HepG2 (cell line): ENCODE measurements around the gene TMEM11. TPM values are rescaled to one million over a fixed set of nuclear protein-coding genes. Genes with fewer than 3 reads are reported as not detected.

ENCODE experiments used
- CHD2 ChIP-seq: IDR thresholded peaks from 2 replicates; pipeline ENCODE4 v1.6.1; 2011; ENCODE audit warnings: low read depth, low read length, improper control_type of control experiment
- CTCF ChIP-seq: sonication (generic); formaldehyde crosslinking; IDR thresholded peaks from 2 replicates; pipeline ENCODE4 v1.5.0; 2020; ENCODE audit warnings: mild to moderate bottlenecking, missing genetic modification reagents, moderate library complexity
- HCFC1 ChIP-seq: fragments of 150-350 bp; IDR thresholded peaks from 2 replicates; pipeline ENCODE4 v1.6.1; 2014; ENCODE audit warnings: low read depth, low read length
- NFYC ChIP-seq: IDR thresholded peaks from 2 replicates; pipeline ENCODE4 v1.6.1; 2016; ENCODE audit warnings: missing genetic modification reagents, missing compliant biosample characterization
- PBX2 ChIP-seq: IDR thresholded peaks from 2 replicates; pipeline ENCODE4 v1.6.1; 2016; ENCODE audit warnings: control low read depth
- PCBP1 ChIP-seq: fragments of 200-400 bp; formaldehyde crosslinking; IDR thresholded peaks from 2 replicates; pipeline ENCODE4 v1.6.1; 2017; ENCODE audit warnings: mild to moderate bottlenecking, low read depth, low read length, borderline replicate concordance
- SMARCE1 ChIP-seq: fragments of 450-650 bp; IDR thresholded peaks from 2 replicates; pipeline ENCODE4 v1.6.1; 2017; ENCODE audit warnings: borderline replicate concordance
- SUZ12 ChIP-seq: fragments of 150-350 bp; IDR thresholded peaks from 2 replicates; pipeline ENCODE4 v1.6.1; 2014; ENCODE audit warnings: low read depth, low read length
- THAP11 ChIP-seq: IDR thresholded peaks from 2 replicates; pipeline ENCODE4 v1.6.1; 2016; ENCODE audit warnings: missing biosample characterization, missing genetic modification reagents
- ZNF143 ChIP-seq: sonication (generic); formaldehyde crosslinking; IDR thresholded peaks from 2 replicates; pipeline ENCODE4 v1.4.0; 2020; ENCODE audit warnings: missing genetic modification reagents
- ZNF737 ChIP-seq: sonication (generic); formaldehyde crosslinking; IDR thresholded peaks from 2 replicates; pipeline ENCODE4 v1.5.0; 2020; ENCODE audit warnings: missing genetic modification reagents, mild to moderate bottlenecking, borderline replicate concordance
- ZNF770 ChIP-seq: sonication (generic); formaldehyde crosslinking; IDR thresholded peaks from 2 replicates; pipeline ENCODE4 v1.5.0; 2020; ENCODE audit warnings: mild to moderate bottlenecking, missing genetic modification reagents
- polyA plus RNA-seq, 8 experiments: library from polyadenylated mRNA; depleted of rRNA in 3 of 8; stranded (reverse) in 7 of 8; unstranded in 1 of 8; fragments of >200 nt; fragmentation: Illumina TruSeq in 4 of 8; extraction: Trizol in 4 of 8; gene quantifications; 2 replicates each; pipeline versions ENCODE4 v1.2.1 to v1.2.3, GENCODE V29; 2011 to 2016; ENCODE audit warnings: low read depth in 4 of 8, missing spikeins in 1 of 8, mixed read lengths in 1 of 8; ENCODE audit not compliant: insufficient read depth in 1 of 8
- total RNA-seq, 5 experiments: library from RNA; depleted of rRNA; stranded (reverse); fragments of >200 nt; fragmentation: Illumina TruSeq; extraction: Trizol; gene quantifications; 2 replicates each; pipeline ENCODE4 v1.2.3, GENCODE V29; 2016; ENCODE audit warnings: low read depth in 1 of 5

The TMEM11 gene
- total and polyA plus RNA-seq, 2 of the 13 experiments (the other 11 are each of a cell fraction or from before 2014, with no cell fraction given): 18.7 to 35.0 TPM

- TF ChIP-seq PBX2: no peak
- TF ChIP-seq CHD2: no peak
- TF ChIP-seq THAP11 (CRISPR knock-in tag): peak; percentile 93
- no peak for TF ChIP-seq ZNF770 (CRISPR knock-in tag)
- TF ChIP-seq SMARCE1: no peak
- peak; percentile 85 for TF ChIP-seq ZNF143 (CRISPR knock-in tag)
- 0 out of 2 replicates have a peak, but pooled peaks have one; percentile 6 for TF ChIP-seq CTCF
- TF ChIP-seq SUZ12: peak; percentile 26; the same call in 1 of the 2 replicates
- 0 out of 2 replicates have a peak, but pooled peaks have one; percentile 18 for TF ChIP-seq NFYC (CRISPR knock-in tag)
- TF ChIP-seq HCFC1: peak; percentile 38; the same call in 1 of the 2 replicates
- no peak for TF ChIP-seq PCBP1
- no peak for TF ChIP-seq ZNF737 (CRISPR knock-in tag)
These were observed 4.1 kb upstream of the TMEM11 start (continued) for GRCh38 chr17:21218101-21218500.
